GM23338 (cell line): ENCODE data around the gene FCRL5. TPM values are rescaled to one million over a fixed set of nuclear protein-coding genes. Genes with fewer than 3 reads are reported as not detected.

Source experiments
- CREB1 ChIP-seq: fragments of 250-450 bp; sonication (Bioruptor Pico); IDR thresholded peaks from 2 replicates; pipeline ENCODE4 v1.5.0; 2020; ENCODE audit warnings: low read depth, mild to moderate bottlenecking, moderate library complexity
- EZH2phosphoT487 ChIP-seq: fragments of 200-600 bp; sonication (generic); IDR thresholded peaks from one replicate; pipeline ENCODE4 v1.8.1; 2018; ENCODE audit warnings: antibody characterized with exemption; ENCODE audit not compliant: unreplicated experiment
- NANOG ChIP-seq: IDR thresholded peaks from 2 replicates; pipeline ENCODE4 v1.6.1; 2016; ENCODE audit warnings: antibody characterized with exemption, borderline replicate concordance
- REST ChIP-seq: IDR thresholded peaks from one replicate; pipeline ENCODE4 v1.6.1; 2018; ENCODE audit warnings: antibody characterized with exemption; ENCODE audit not compliant: unreplicated experiment
- ZNF114 ChIP-seq: fragments of 250-450 bp; sonication (Bioruptor Pico); IDR thresholded peaks from 2 replicates; pipeline ENCODE4 v1.5.0; 2020; ENCODE audit warnings: mild to moderate bottlenecking, moderate library complexity
- ZNF462 ChIP-seq: fragments of 250-450 bp; sonication (Bioruptor Pico); IDR thresholded peaks from 2 replicates; pipeline ENCODE4 v1.5.0; 2020; ENCODE audit warnings: mild to moderate bottlenecking, moderate library complexity
- polyA plus RNA-seq: library from polyadenylated mRNA; unstranded; fragments of >200 nt; fragmentation: Nextera tagmentation; extraction: Ambion mirVana; gene quantifications from 2 replicates; pipeline ENCODE4 v1.2.1, GENCODE V29; 2016
- total RNA-seq: library from RNA; depleted of rRNA; stranded (reverse); fragments of >200 nt; shearing (Covaris generic); gene quantifications from 2 replicates; pipeline ENCODE4 v1.2.3, GENCODE V29; 2014

The FCRL5 gene
- total and polyA plus RNA-seq, 2 experiments from 2014 or later = 0.79 to 2.8 TPM

- TF ChIP-seq ZNF462 (CRISPR knock-in tag) (no peak), CREB1 (no peak), EZH2phosphoT487 (no peak), ZNF114 (no peak), NANOG (no peak), REST (no peak)
Measured at GRCh38 chr1:157600236-157600635, 47.9 kb upstream of the FCRL5 start (continued).
